Suprapubic skin (tissue), 4 donors: Measurements from ENCODE around the gene KIAA0319L. TPM values are rescaled to one million over a fixed set of nuclear protein-coding genes. Genes with fewer than 3 reads are reported as not detected.

Experiments
- DNase-seq, 2 donors: peaks; one replicate each; pipeline ENCODE4 v3.0.0-alpha.2; 2019; ENCODE audit warnings: low spot score in 2 of 2
- H3K27ac ChIP-seq: fragments of 200-600 bp; sonication (generic); one replicate; pipeline ENCODE4 v1.5.1; 2019
- H3K27me3 ChIP-seq: fragments of 200-600 bp; sonication (generic); one replicate; pipeline ENCODE4 v1.5.1; 2019
- H3K36me3 ChIP-seq: fragments of 200-600 bp; sonication (generic); one replicate; pipeline ENCODE4 v1.5.1; 2019
- H3K4me1 ChIP-seq: fragments of 200-600 bp; sonication (generic); one replicate; pipeline ENCODE4 v1.5.1; 2019
- H3K4me3 ChIP-seq: fragments of 200-600 bp; sonication (generic); one replicate; pipeline ENCODE4 v1.5.1; 2019; ENCODE audit warnings: mild to moderate bottlenecking
- H3K9me3 ChIP-seq: fragments of 200-600 bp; sonication (generic); one replicate; pipeline ENCODE4 v1.5.1; 2019
- EP300 ChIP-seq: sonication (generic); formaldehyde crosslinking; IDR thresholded peaks from one replicate; pipeline ENCODE4 v1.6.1; 2017; ENCODE audit warnings: antibody characterized with exemption
- POLR2A ChIP-seq, 2 donors: fragments of 450-650 bp; IDR thresholded peaks; one replicate each; pipeline ENCODE4 v1.6.1; 2017; ENCODE audit warnings: antibody characterized with exemption in 2 of 2, mild to moderate bottlenecking in 2 of 2, moderate library complexity in 2 of 2
- POLR2AphosphoS5 ChIP-seq, 3 donors: sonication (generic); formaldehyde crosslinking; IDR thresholded peaks; one replicate each; pipeline ENCODE4 v1.6.1; 2017; ENCODE audit warnings: antibody characterized with exemption in 3 of 3
- WGBS: methylation state at CpG from one replicate; pipeline ENCODE4 v1.1.5; 2018; 5-methylcytosine and 5-hydroxymethylcytosine counted together
- total RNA-seq, 4 donors: library from RNA; depleted of rRNA; stranded (reverse); fragments of >200 nt; gene quantifications; one replicate each; pipeline ENCODE4 v1.1.0, GENCODE V29; 2016
- TF ChIP-seq, protein P1 (sequence below), 2 donors: fragments of 200-600 bp in 1 of 2; fragments of 450-650 bp in 1 of 2; sonication (generic) in 1 of 2; IDR thresholded peaks; one replicate each; pipeline ENCODE4 v1.5.1; 2016 to 2019; ENCODE audit warnings: antibody characterized with exemption in 2 of 2, mild to moderate bottlenecking in 1 of 2, moderate library complexity in 1 of 2

KIAA0319L gene
- total RNA-seq, 4 donors from 2014 or later: 52.1 to 124 (median 83.5) TPM

DNA sequence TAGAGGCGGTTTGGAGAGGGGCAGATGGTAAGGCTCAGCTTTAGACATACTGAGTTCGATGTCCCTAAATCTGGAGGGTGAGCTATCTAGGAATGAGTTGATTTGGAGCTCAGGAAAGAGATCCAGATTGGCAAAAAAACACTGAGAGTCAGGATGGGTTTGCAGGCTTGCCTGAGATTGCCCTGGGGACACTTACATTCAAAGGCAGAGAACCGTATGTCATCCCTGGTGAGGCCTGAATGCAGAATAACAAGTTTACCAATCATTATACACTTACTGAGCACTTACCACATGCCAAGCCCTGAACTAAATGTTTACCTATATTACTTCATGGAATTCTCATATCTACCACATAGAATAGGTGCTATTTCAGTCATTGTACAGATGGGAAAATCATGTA, 43.4 kb upstream of the KIAA0319L start:
- H3K27me3 ChIP-seq: no peaks in the 10 kb centered on the region
- H3K27ac ChIP-seq: no peak overlapping the region
- H3K4me3 ChIP-seq: no peak overlapping the region
- WGBS: 78% methylated on average over 3 of the region's 3 CpGs
- no peaks in the 10 kb centered on the region for H3K4me1 ChIP-seq
- DNase-seq: no peak
- H3K9me3 ChIP-seq: no peaks in the 10 kb centered on the region
- peaks cover 48% of the 10 kb centered on the region for H3K36me3 ChIP-seq
- TF ChIP-seq POLR2A (IDR thresholded peaks at IDR 0.05): no peak
- no peak for TF ChIP-seq EP300
- TF ChIP-seq, protein P1, sequence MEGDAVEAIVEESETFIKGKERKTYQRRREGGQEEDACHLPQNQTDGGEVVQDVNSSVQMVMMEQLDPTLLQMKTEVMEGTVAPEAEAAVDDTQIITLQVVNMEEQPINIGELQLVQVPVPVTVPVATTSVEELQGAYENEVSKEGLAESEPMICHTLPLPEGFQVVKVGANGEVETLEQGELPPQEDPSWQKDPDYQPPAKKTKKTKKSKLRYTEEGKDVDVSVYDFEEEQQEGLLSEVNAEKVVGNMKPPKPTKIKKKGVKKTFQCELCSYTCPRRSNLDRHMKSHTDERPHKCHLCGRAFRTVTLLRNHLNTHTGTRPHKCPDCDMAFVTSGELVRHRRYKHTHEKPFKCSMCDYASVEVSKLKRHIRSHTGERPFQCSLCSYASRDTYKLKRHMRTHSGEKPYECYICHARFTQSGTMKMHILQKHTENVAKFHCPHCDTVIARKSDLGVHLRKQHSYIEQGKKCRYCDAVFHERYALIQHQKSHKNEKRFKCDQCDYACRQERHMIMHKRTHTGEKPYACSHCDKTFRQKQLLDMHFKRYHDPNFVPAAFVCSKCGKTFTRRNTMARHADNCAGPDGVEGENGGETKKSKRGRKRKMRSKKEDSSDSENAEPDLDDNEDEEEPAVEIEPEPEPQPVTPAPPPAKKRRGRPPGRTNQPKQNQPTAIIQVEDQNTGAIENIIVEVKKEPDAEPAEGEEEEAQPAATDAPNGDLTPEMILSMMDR (IDR thresholded peaks at IDR 0.05): no peak

DNA sequence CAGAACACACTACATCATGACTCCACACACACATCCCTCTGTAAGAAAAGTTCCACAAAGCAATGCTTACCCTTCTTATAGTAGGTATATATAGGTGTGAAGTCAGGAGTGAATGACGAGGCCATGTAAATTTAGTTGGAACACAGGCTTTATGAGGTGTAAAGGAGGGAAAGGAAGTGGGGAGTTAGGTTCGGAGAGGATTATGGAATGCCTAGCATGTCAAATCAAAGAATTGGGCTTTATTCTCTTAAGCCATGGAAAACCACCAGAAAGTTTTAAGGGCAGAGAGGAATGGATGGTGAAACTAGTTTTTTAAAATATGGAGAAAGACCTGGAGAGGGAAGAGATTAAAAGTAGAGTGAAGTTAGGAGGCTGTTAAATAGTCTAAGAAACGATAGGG, 42.2 kb upstream of the KIAA0319L start:
- Histone ChIP-seq H3K27me3 (no peaks in the 10 kb centered on the region), H3K9me3 (no peaks in the 10 kb centered on the region), H3K4me3 (no peak overlapping the region), H3K27ac (no peak overlapping the region), H3K4me1 (no peaks in the 10 kb centered on the region), H3K36me3 (peaks cover 36% of the 10 kb centered on the region)
- WGBS: 76% methylated on average over 3 of the region's 3 CpGs
- no peak for DNase-seq
- no peak for TF ChIP-seq EP300
- TF ChIP-seq POLR2AphosphoS5 (IDR thresholded peaks at IDR 0.05): no peak
- no peak for TF ChIP-seq POLR2A (IDR thresholded peaks at IDR 0.05)
- TF ChIP-seq, protein P1 (IDR thresholded peaks at IDR 0.05): no peak

DNA sequence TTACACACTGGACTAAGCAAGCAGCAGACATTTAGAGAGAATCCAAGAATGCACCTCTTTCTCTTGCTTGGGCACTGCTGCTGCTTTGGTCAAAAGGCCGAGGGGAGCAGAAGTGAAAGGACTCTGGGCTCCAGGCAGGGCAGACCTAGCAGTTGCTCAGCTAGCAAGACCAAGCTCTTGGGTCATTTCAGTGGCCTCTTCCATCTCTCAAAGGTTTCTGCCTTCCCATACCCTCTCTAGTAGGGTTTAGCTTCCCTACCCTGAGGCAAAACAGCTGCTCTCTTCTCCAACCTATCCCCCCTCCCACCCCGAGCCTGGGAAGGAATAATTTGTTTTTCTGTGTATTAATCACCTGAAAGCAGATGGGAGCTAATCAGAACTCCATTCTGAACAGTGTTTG, 41.7 kb upstream of the KIAA0319L start:
- H3K9me3 ChIP-seq: no peaks in the 10 kb centered on the region
- peaks cover 31% of the 10 kb centered on the region for H3K36me3 ChIP-seq
- no peaks in the 10 kb centered on the region for H3K27me3 ChIP-seq
- no peak for DNase-seq
- H3K4me1 ChIP-seq: no peaks in the 10 kb centered on the region
- H3K27ac ChIP-seq: no peak overlapping the region
- TF ChIP-seq, protein P1 (IDR thresholded peaks at IDR 0.05): no peak
- TF ChIP-seq POLR2AphosphoS5 (IDR thresholded peaks at IDR 0.05) (no peak), EP300 (no peak), POLR2A (IDR thresholded peaks at IDR 0.05) (no peak)
- H3K4me3 ChIP-seq: no peak overlapping the region
- 71% methylated on average over 2 of the region's 2 CpGs for WGBS

DNA sequence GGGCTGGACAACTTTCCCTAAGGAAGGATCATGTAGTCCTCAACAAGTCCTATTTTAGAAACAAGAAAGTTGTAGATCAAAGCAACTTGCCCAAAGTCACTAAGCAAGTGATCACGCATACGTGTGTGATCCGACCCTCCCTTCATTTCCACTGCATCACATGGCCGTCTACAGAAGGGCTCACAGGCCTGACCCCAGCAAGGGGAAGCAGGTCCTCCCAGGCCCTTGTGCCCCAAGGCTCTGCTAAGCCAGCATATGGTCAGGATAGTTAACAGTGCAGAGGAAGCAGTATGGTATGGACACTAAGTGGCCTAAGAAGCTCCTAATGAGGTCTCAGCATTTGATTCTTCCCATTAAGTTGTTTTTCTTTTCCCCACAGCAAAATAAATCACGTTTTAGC, 40.7 kb upstream of the KIAA0319L start:
- peaks cover 21% of the 10 kb centered on the region for H3K36me3 ChIP-seq
- no peak overlapping the region for H3K27ac ChIP-seq
- TF ChIP-seq, protein P1 (IDR thresholded peaks at IDR 0.05): no peak
- TF ChIP-seq EP300: no peak
- TF ChIP-seq POLR2AphosphoS5 (IDR thresholded peaks at IDR 0.05): no peak
- no peak for TF ChIP-seq POLR2A (IDR thresholded peaks at IDR 0.05)
- no peaks in the 10 kb centered on the region for H3K27me3 ChIP-seq
- no peak for DNase-seq
- H3K4me3 ChIP-seq: no peak overlapping the region
- H3K9me3 ChIP-seq: no peaks in the 10 kb centered on the region
- 85% methylated on average over 5 of the region's 5 CpGs for WGBS
- no peaks in the 10 kb centered on the region for H3K4me1 ChIP-seq

DNA sequence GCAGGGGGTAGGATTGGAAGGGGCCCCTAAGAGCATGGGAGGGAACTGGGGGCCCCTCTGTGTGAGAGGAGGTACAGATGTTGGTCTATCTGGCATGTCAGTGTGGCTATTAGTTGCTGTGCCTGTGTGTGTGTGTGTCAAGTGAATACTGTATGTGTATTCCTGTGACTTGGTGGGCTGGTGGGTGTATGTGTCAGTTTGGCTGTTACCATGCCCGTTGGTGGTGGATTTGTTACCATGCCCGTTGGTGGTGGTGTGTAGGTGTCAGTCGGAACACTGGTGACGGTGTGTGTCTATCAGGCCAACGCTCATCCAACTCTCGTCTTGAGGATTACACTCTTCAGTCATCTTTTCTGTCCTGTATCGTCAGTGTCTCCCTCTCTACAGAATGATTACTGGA, 38.5 kb upstream of the KIAA0319L start:
- TF ChIP-seq POLR2A (IDR thresholded peaks at IDR 0.05) (no peak), EP300 (no peak), POLR2AphosphoS5 (IDR thresholded peaks at IDR 0.05) (no peak)
- TF ChIP-seq, protein P1 (IDR thresholded peaks at IDR 0.05): no peak
- H3K27me3 ChIP-seq: no peaks in the 10 kb centered on the region
- no peak overlapping the region for H3K27ac ChIP-seq
- H3K4me3 ChIP-seq: no peak overlapping the region
- DNase-seq: no peak
- H3K36me3 ChIP-seq: peaks cover 14% of the 10 kb centered on the region
- H3K9me3 ChIP-seq: no peaks in the 10 kb centered on the region
- H3K4me1 ChIP-seq: no peaks in the 10 kb centered on the region
- 91% methylated on average over 7 of the region's 7 CpGs for WGBS
